ENCODE measurements around the gene HBM. TPM values are rescaled to one million over a fixed set of nuclear protein-coding genes. Genes with fewer than 3 reads are reported as not detected.

Gene HBM
- total RNA-seq, 1 experiment from 2014 or later = not detected

GRCh38 chr16:133716-134115, 32.1 kb upstream of the HBM start:
- DNase-seq = no peak
- H3K36me3 Mint-ChIP-seq (ENCODE audit: insufficient read depth, unreplicated experiment) = peaks cover 32% of the 10 kb centered on the region
- intact Hi-C loops (cut with micrococcal nuclease; ENCODE audit: unreplicated experiment) = no loop called here
- no TSS peak for BruUV-seq (replicated peaks)
- CTCF ChIA-PET = interaction anchor here (1.4 kb wide), 1 partner anchor 68 kb away, joined by 4 read pairs; no protein-coding TSS in a partner anchor
- no peaks in the 10 kb centered on the region for H3K4me1 Mint-ChIP-seq (ENCODE audit: low read depth, unreplicated experiment)
- H3K9me3 Mint-ChIP-seq (ENCODE audit: low read depth, unreplicated experiment) = no peaks in the 10 kb centered on the region
- no peak overlapping the region for H3K4me3 Mint-ChIP-seq (ENCODE audit: low read depth, unreplicated experiment)
- no peaks in the 10 kb centered on the region for H3K27me3 Mint-ChIP-seq (ENCODE audit: unreplicated experiment)
- H3K27ac Mint-ChIP-seq (ENCODE audit: unreplicated experiment) = no peak overlapping the region
- TF ChIP-seq CTCF (IDR thresholded peaks at IDR 0.05; ENCODE audit: unreplicated experiment) = no peak

GRCh38 chr16:138049-138417, 27.7 kb upstream of the HBM start:
- peaks cover 41% of the 10 kb centered on the region for H3K36me3 Mint-ChIP-seq (ENCODE audit: insufficient read depth, unreplicated experiment)
- CTCF ChIA-PET = interaction anchor here (0.8 kb wide), 1 partner anchor 590 kb away, joined by 3 read pairs; no protein-coding TSS in a partner anchor
- TF ChIP-seq CTCF (IDR thresholded peaks at IDR 0.05; ENCODE audit: unreplicated experiment) = no peak
- no peaks in the 10 kb centered on the region for H3K4me1 Mint-ChIP-seq (ENCODE audit: low read depth, unreplicated experiment)
- peak overlapping the region; percentile 88 for H3K27ac Mint-ChIP-seq (ENCODE audit: unreplicated experiment)
- intact Hi-C loops (cut with micrococcal nuclease; ENCODE audit: unreplicated experiment) = no loop called here
- DNase-seq = no peak
- BruUV-seq (replicated peaks) = no TSS peak
- no peaks in the 10 kb centered on the region for H3K27me3 Mint-ChIP-seq (ENCODE audit: unreplicated experiment)
- no peaks in the 10 kb centered on the region for H3K9me3 Mint-ChIP-seq (ENCODE audit: low read depth, unreplicated experiment)
- H3K4me3 Mint-ChIP-seq (ENCODE audit: low read depth, unreplicated experiment) = peak overlapping the region; percentile 93

GRCh38 chr16:140175-140857, 25.5 kb upstream of the HBM start:
- Mint-ChIP-seq H3K4me1 (ENCODE audit: low read depth, unreplicated experiment) (no peaks in the 10 kb centered on the region), H3K27me3 (ENCODE audit: unreplicated experiment) (peaks cover 18% of the 10 kb centered on the region), H3K27ac (ENCODE audit: unreplicated experiment) (no peak overlapping the region), H3K4me3 (ENCODE audit: low read depth, unreplicated experiment) (no peak overlapping the region), H3K9me3 (ENCODE audit: low read depth, unreplicated experiment) (no peaks in the 10 kb centered on the region), H3K36me3 (ENCODE audit: insufficient read depth, unreplicated experiment) (peaks cover 40% of the 10 kb centered on the region)
- CTCF ChIA-PET = interaction anchor here (0.8 to 1.1 kb wide), 2 partner anchors 11 to 213 kb away, joined by 6 read pairs; no protein-coding TSS in a partner anchor
- DNase-seq = no peak
- intact Hi-C loops (cut with micrococcal nuclease; ENCODE audit: unreplicated experiment) = no loop called here
- BruUV-seq (replicated peaks) = no TSS peak
- TF ChIP-seq CTCF (IDR thresholded peaks at IDR 0.05; ENCODE audit: unreplicated experiment) = no peak

DNA sequence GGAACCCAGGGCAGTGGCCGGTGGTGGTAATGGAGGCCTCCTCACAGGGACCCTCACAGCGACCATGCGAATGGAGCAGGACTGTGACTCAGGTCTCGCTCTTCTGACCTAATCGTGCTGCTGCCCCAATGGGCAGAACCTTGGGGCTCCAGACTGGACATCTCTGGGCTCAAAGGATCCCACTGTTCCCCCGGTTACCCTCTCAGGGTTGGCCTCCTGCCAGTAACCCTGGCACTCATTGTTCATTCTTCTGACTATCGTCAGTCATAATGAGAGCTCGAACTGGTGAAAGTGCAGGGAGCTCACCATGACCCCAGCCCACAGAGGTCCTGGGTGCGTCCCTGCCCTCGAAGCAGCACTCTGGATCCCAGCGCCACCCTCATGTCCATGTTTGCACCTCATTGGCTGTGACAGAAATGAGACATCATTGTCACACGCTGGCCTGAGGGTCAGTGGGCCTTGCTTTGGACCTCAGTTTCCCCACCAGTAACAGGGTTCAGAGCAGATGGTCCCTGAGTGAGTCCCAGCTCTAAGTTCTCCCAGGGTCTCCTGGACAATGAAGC, 23.3 kb upstream of the HBM start:
- CTCF ChIA-PET = no interaction called here
- no TSS peak for BruUV-seq (replicated peaks)

More for the DNA sequence above, 23.3 kb upstream of the HBM start:
- H3K36me3 Mint-ChIP-seq (ENCODE audit: insufficient read depth, unreplicated experiment) = peaks cover 28% of the 10 kb centered on the region
- no peak for DNase-seq
- TF ChIP-seq CTCF (IDR thresholded peaks at IDR 0.05; ENCODE audit: unreplicated experiment) = no peak
- intact Hi-C loops (cut with micrococcal nuclease; ENCODE audit: unreplicated experiment) = no loop called here
- peaks cover 18% of the 10 kb centered on the region for H3K27me3 Mint-ChIP-seq (ENCODE audit: unreplicated experiment)
- no peak overlapping the region for H3K27ac Mint-ChIP-seq (ENCODE audit: unreplicated experiment)
- H3K9me3 Mint-ChIP-seq (ENCODE audit: low read depth, unreplicated experiment) = no peaks in the 10 kb centered on the region
- H3K4me1 Mint-ChIP-seq (ENCODE audit: low read depth, unreplicated experiment) = no peaks in the 10 kb centered on the region
- H3K4me3 Mint-ChIP-seq (ENCODE audit: low read depth, unreplicated experiment) = no peak overlapping the region
